NCI-H82 (cell line): ENCODE results near the gene EME2.
A peak's percentile ranks its signal among the peaks of the same experiment; 100 is the strongest.

ENCODE experiments used
- DNase-seq: peaks from one replicate; lab custom pipeline; 2025; lab: John Stamatoyannopoulos, UW

EME2 gene

GRCh38 chr16:1766701-1767100 is 5.9 kb upstream of the EME2 start:
- no peak for DNase-seq

- DNase-seq, result no peak
These were observed 5.3 kb upstream of the EME2 start for GRCh38 chr16:1767116-1767994.

GRCh38 chr16:1768061-1768766 is 4.4 kb upstream of the EME2 start:
- no peak for DNase-seq

GRCh38 chr16:1768767-1769401 is 3.7 kb upstream of the EME2 start:
- no peak for DNase-seq

- no peak for DNase-seq
These were observed 3.0 kb upstream of the EME2 start for GRCh38 chr16:1769402-1770300.

- DNase-seq, result no peak
These were observed 2.1 kb upstream of the EME2 start for GRCh38 chr16:1770328-1771187.

- peak; percentile 54 for DNase-seq
These were observed 1.3 kb upstream of the EME2 start, which contains the start of gene NME3 for GRCh38 chr16:1771188-1771863. Gene NME3 (minus strand): TSS chr16:1771543. CDS start chr16:1771534, 9 bp downstream.

- peak; percentile 59 for DNase-seq
These were observed 697 bp upstream of the EME2 start for GRCh38 chr16:1771864-1772361.

- DNase-seq, result peak; percentile 91
These were observed 495 bp downstream of the EME2 start, which contains the start of gene MRPS34 for GRCh38 chr16:1772908-1773702. Gene MRPS34 (minus strand): TSS chr16:1773134. CDS start chr16:1773119, 15 bp downstream.

- DNase-seq, result no peak
These were observed 1.3 kb downstream of the EME2 start for GRCh38 chr16:1773703-1774447.

GRCh38 chr16:1774448-1774780 is 1.8 kb downstream of the EME2 start:
- DNase-seq, result no peak

- DNase-seq, result no peak
These were observed 2.6 kb downstream of the EME2 start for GRCh38 chr16:1775006-1775845.

- peak; percentile 74 for DNase-seq
These were observed 3.4 kb downstream of the EME2 start for GRCh38 chr16:1775846-1776671.

GRCh38 chr16:1776672-1776955 is 4.0 kb downstream of the EME2 start:
- DNase-seq, result no peak

GRCh38 chr16:1776991-1777374 is 4.4 kb downstream of the EME2 start:
- no peak for DNase-seq

- DNase-seq, result no peak
These were observed 5.0 kb downstream of the EME2 start for GRCh38 chr16:1777375-1778199.
